ENCODE results near the gene ATG9B. TPM values are rescaled to one million over a fixed set of nuclear protein-coding genes. Genes with fewer than 3 reads are reported as not detected.
A peak's percentile ranks its signal among the peaks of the same experiment; 100 is the strongest.

Gene ATG9B
- total and polyA plus RNA-seq, 9 of the 15 experiments (the other 6 are each of a cell fraction or from before 2014, with no cell fraction given) = 0.29 to 8.0 (median 2.1) TPM

DNA sequence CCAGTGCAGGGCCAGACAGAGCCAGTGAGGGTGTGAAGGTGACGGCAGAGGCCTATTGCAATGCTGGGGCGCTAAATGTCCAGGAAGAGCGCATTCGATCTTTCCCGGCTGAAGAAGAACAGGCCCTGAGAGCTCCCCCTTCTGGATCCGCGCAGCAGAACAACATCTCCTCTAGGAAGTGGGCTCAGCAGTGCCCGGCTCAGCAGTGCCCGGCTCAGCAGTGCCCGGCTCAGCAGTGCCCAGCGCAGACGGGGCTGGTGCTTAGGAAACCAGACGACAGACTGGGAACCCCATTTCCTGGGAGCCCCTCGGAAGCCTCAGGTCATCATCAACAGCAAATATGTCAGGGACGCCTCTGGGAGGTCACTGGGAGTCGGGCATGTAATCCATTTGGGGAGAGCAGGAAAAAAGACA, 38.2 kb downstream of the ATG9B start (continued):
- TF ChIP-seq TFAP4 (CRISPR knock-in tag; IDR thresholded peaks at IDR 0.05; ENCODE audit: borderline replicate concordance) (peak; percentile 61; the same call in 1 of the 2 replicates), TCF7 (IDR thresholded peaks at IDR 0.05; ENCODE audit: borderline replicate concordance) (0 out of 2 replicates have a peak, but pooled peaks have one; percentile 47), TBL1XR1 (IDR thresholded peaks at IDR 0.05; ENCODE audit: low read length in 2 of 2) (peak in 1 of 2 experiments; percentile 19; a peak in 1 of 4 replicates), SRSF3 (IDR thresholded peaks at IDR 0.05; ENCODE audit: insufficient read depth, low read length) (no peak), JUND (IDR thresholded peaks at IDR 0.05; ENCODE audit: borderline replicate concordance, low read depth, low read length) (peak; percentile 53), JUND (tag; IDR thresholded peaks at IDR 0.05; ENCODE audit: borderline replicate concordance, low read depth, low read length) (peak; percentile 32; the same call in 1 of the 3 replicates), ELF1 (tag; IDR thresholded peaks at IDR 0.05) (peak; percentile 80), MIER1 (IDR thresholded peaks at IDR 0.05; ENCODE audit: low read depth) (peak; percentile 83), ZFX (CRISPR knock-in tag; IDR thresholded peaks at IDR 0.05) (peak; percentile 12; the same call in 1 of the 2 replicates), MTA3 (IDR thresholded peaks at IDR 0.05; ENCODE audit: borderline replicate concordance) (peak; percentile 28; the same call in 1 of the 2 replicates), MEF2A (IDR thresholded peaks at IDR 0.05; ENCODE audit: control insufficient read depth, low read depth, low read length) (no peak), CXXC5 (CRISPR knock-in tag; IDR thresholded peaks at IDR 0.05) (peak; percentile 34; the same call in 1 of the 2 replicates), ARID2 (IDR thresholded peaks at IDR 0.05) (0 out of 2 replicates have a peak, but pooled peaks have one; percentile 52), JUN (IDR thresholded peaks at IDR 0.05; ENCODE audit: borderline replicate concordance, low read depth, low read length) (peak; percentile 31; the same call in 1 of the 2 replicates), JUN (CRISPR knock-in tag; IDR thresholded peaks at IDR 0.05; ENCODE audit: borderline replicate concordance) (no peak)
- TF ChIP-seq, protein P1, sequence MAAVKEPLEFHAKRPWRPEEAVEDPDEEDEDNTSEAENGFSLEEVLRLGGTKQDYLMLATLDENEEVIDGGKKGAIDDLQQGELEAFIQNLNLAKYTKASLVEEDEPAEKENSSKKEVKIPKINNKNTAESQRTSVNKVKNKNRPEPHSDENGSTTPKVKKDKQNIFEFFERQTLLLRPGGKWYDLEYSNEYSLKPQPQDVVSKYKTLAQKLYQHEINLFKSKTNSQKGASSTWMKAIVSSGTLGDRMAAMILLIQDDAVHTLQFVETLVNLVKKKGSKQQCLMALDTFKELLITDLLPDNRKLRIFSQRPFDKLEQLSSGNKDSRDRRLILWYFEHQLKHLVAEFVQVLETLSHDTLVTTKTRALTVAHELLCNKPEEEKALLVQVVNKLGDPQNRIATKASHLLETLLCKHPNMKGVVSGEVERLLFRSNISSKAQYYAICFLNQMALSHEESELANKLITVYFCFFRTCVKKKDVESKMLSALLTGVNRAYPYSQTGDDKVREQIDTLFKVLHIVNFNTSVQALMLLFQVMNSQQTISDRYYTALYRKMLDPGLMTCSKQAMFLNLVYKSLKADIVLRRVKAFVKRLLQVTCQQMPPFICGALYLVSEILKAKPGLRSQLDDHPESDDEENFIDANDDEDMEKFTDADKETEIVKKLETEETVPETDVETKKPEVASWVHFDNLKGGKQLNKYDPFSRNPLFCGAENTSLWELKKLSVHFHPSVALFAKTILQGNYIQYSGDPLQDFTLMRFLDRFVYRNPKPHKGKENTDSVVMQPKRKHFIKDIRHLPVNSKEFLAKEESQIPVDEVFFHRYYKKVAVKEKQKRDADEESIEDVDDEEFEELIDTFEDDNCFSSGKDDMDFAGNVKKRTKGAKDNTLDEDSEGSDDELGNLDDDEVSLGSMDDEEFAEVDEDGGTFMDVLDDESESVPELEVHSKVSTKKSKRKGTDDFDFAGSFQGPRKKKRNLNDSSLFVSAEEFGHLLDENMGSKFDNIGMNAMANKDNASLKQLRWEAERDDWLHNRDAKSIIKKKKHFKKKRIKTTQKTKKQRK (IDR thresholded peaks at IDR 0.05; ENCODE audit: borderline replicate concordance, low read depth, low read length) = 0 out of 2 replicates have a peak, but pooled peaks have one; percentile 12
- TF ChIP-seq, protein P2, sequence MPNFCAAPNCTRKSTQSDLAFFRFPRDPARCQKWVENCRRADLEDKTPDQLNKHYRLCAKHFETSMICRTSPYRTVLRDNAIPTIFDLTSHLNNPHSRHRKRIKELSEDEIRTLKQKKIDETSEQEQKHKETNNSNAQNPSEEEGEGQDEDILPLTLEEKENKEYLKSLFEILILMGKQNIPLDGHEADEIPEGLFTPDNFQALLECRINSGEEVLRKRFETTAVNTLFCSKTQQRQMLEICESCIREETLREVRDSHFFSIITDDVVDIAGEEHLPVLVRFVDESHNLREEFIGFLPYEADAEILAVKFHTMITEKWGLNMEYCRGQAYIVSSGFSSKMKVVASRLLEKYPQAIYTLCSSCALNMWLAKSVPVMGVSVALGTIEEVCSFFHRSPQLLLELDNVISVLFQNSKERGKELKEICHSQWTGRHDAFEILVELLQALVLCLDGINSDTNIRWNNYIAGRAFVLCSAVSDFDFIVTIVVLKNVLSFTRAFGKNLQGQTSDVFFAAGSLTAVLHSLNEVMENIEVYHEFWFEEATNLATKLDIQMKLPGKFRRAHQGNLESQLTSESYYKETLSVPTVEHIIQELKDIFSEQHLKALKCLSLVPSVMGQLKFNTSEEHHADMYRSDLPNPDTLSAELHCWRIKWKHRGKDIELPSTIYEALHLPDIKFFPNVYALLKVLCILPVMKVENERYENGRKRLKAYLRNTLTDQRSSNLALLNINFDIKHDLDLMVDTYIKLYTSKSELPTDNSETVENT (CRISPR knock-in tag; IDR thresholded peaks at IDR 0.05) = peak; percentile 23; the same call in 1 of the 2 replicates
- TF ChIP-seq, protein P3, sequence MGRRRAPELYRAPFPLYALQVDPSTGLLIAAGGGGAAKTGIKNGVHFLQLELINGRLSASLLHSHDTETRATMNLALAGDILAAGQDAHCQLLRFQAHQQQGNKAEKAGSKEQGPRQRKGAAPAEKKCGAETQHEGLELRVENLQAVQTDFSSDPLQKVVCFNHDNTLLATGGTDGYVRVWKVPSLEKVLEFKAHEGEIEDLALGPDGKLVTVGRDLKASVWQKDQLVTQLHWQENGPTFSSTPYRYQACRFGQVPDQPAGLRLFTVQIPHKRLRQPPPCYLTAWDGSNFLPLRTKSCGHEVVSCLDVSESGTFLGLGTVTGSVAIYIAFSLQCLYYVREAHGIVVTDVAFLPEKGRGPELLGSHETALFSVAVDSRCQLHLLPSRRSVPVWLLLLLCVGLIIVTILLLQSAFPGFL (CRISPR knock-in tag; IDR thresholded peaks at IDR 0.05) = peak; percentile 28; the same call in 1 of the 2 replicates
